Urothelium cell line (cell line): ENCODE measurements around the gene CFP.

Experiments used
- DNase-seq: peaks from one replicate; pipeline ENCODE4 v3.0.0; 2011; ENCODE audit warnings: low spot score, mixed read lengths
- FAIRE-seq: peaks from 2 replicates; lab custom pipeline; 2011; peaks lifted over from hg19 to GRCh38; lab: Jason Lieb, UNC

CFP gene

GRCh38 chrX:47576021-47576898 lies 53.5 kb downstream of the CFP start:
- no peak for FAIRE-seq
- no peak for DNase-seq

- FAIRE-seq: no peak
- DNase-seq: no peak
These were observed 55.0 kb downstream of the CFP start for GRCh38 chrX:47574547-47575301.

DNA sequence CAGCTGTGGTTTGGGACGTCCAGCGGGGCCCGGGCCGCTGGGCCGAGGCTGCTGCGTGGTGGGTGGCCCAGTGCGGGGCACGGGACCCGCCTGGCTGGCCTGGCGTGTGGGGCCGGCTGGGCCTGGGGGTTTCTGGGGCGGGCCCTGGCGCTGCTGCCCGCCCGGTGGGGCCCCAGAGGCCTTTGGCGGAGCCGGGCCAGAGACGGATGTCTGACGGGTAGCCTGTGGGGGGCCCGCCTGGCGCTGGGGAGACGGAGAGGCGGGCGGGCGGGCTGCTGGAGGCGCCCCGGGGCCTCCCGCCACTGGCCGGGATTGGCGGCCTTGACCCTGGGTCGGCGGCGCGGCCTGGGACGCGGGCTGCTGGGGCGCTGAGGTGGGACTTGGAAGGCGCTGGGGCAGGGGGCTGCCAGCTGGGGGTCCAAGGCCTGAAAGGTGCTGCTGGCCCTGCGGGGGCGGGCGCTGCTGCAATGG lies 55.6 kb downstream of the CFP start:
- no peak for FAIRE-seq
- DNase-seq: no peak

DNA sequence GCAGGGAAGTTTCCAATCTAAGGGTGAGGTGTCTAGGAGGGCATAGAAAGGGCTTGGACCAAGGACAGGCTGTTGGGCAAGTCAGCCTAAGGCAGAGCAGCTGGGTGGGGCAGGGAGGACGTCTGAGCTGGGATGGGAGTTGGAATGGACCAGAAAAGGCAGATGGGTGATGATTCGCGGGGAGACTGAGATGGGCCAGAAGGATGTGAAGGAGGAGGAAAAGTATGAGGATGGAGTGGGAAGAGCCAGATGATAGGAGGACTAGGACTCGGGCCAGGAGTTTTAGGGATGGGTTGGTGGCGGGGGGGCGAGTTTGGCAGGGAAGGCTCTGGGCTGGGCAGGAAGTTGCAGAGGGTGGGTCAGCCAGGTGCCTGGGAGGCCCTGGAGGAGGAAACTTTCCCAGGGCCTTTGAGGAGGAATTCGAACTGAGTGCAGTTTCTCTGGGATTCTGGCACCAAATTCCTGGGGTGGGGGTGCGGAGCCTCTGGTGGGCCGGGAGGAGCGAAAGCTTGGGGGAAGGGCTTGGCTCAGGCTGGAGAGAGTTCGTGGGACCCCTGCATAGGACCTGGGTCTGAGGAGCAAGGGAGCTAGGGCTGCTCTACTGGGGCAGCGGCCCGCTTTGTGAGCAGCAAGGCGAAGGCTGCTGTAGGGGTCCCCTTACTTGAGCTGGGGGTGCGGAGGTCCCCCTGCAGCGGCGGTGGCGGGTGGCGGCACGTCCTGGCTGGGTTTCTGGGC lies 56.2 kb downstream of the CFP start:
- DNase-seq (peak; percentile 60), FAIRE-seq (peak; percentile 63)
